Heart left ventricle (tissue), 16 donors: ENCODE data around the gene ARAP3. TPM values are rescaled to one million over a fixed set of nuclear protein-coding genes. Genes with fewer than 3 reads are reported as not detected.

Experiments used
- ATAC-seq, 4 donors: fragments of 200-7000 bp; cut with Tn5 transposase; one replicate each; pipeline ENCODE4 v1.9.1; 2020 to 2022; ENCODE audit warnings: moderate library complexity in 4 of 4, mild to moderate bottlenecking in 3 of 4, moderate number of reproducible peaks in 1 of 4
- DNase-seq, 5 donors: peaks; one replicate each; pipeline ENCODE4 v3.0.0-alpha.2; 2020
- H3K27ac ChIP-seq, 12 donors: fragments of 200-600 bp; sonication (generic) in 4 of 12; one replicate each; pipeline versions ENCODE4 v1.5.0 to v1.8.0; 2016 to 2022; ENCODE audit warnings: mild to moderate bottlenecking in 2 of 12
- H3K27me3 ChIP-seq, 9 donors: fragments of 200-600 bp; sonication (generic) in 2 of 9; one replicate each; pipeline versions ENCODE4 v1.5.1 to v1.8.0; 2016 to 2022; ENCODE audit warnings: mild to moderate bottlenecking in 3 of 9
- H3K36me3 ChIP-seq, 9 donors: fragments of 200-600 bp; sonication (generic) in 2 of 9; one replicate each; pipeline versions ENCODE4 v1.5.0 to v1.8.0; 2018 to 2022; ENCODE audit warnings: mild to moderate bottlenecking in 2 of 9
- H3K4me1 ChIP-seq, 12 donors: fragments of 200-600 bp; sonication (generic) in 4 of 12; one replicate each; pipeline versions ENCODE4 v1.5.0 to v1.8.0; 2016 to 2022; ENCODE audit warnings: mild to moderate bottlenecking in 3 of 12
- H3K4me3 ChIP-seq, 12 donors: fragments of 200-600 bp; sonication (generic) in 4 of 12; one replicate each; pipeline versions ENCODE4 v1.5.0 to v1.8.0; 2017 to 2022; ENCODE audit warnings: mild to moderate bottlenecking in 9 of 12, moderate library complexity in 4 of 12
- H3K9me3 ChIP-seq, 12 donors: fragments of 200-600 bp; sonication (generic) in 4 of 12; one replicate each; pipeline versions ENCODE4 v1.5.0 to v1.8.0; 2016 to 2022; ENCODE audit warnings: mild to moderate bottlenecking in 1 of 12
- CTCF ChIP-seq, 12 donors: fragments of 200-600 bp; sonication (generic) in 4 of 12; IDR thresholded peaks; one replicate each; pipeline versions ENCODE4 v1.5.0 to v1.8.0; 2018 to 2022; ENCODE audit warnings: antibody characterized with exemption in 12 of 12, mild to moderate bottlenecking in 5 of 12
- POLR2A ChIP-seq, 2 donors: fragments of 450-650 bp; IDR thresholded peaks; one replicate each; pipeline ENCODE4 v1.6.1; 2017; ENCODE audit warnings: antibody characterized with exemption in 2 of 2, mild to moderate bottlenecking in 2 of 2, moderate library complexity in 2 of 2
- WGBS, 4 donors: extraction: QIAGEN DNeasy Blood & Tissue Kit in 2 of 4; methylation state at CpG; one replicate each; pipeline versions ENCODE4 v1.1.5 to v1.1.7; 2013 to 2018; 5-methylcytosine and 5-hydroxymethylcytosine counted together
- intact Hi-C, 10 donors: fragments of 100-400 bp; cut with DNase I; formaldehyde crosslinking; loops; one replicate each; pipeline versions ENCODE4 v1.11.1 to v1.14.2; 2022
- polyA plus RNA-seq, 2 donors: library from polyadenylated mRNA; stranded (reverse); fragments of 200-250 nt; gene quantifications; one replicate each; pipeline ENCODE4 v1.2.3, GENCODE V29; 2013
- total RNA-seq, 9 donors: library from RNA; depleted of rRNA in 2 of 9; stranded (reverse); fragments of >200 nt in 2 of 9; fragmentation: NEBNext Ultra II Directional in 3 of 9; extraction: Animal tissue kit (Norgen Biotek cat#: 25700) in 3 of 9; gene quantifications; one replicate each; pipeline versions ENCODE4 v1.1.0 to v1.2.4, GENCODE V29; 2016 to 2023
- donor health status: ischemic (EF 13 %, LVEDD 7.1; RV severe dilation, severe dysfunction).
- donor health status: healthy with polysubstance abuse.
- donor health status: DM: no; HTN: yes; CAD: no.
- donor health status: DM: no; HTN: no; CAD: no.
- donor health status: ischemic (EF 25% LVEDD 6.9; RV normal size, moderate dysfunction).
- donor health status: ischemic (EF 25% LVEDD 5.7; RV mildly dilated, moderate dysfunction).
- donor health status: healthy.
- donor health status: DM: yes; HTN: yes; CAD: no.
- donor health status: ischemic (EF 35%, LVEDD 5.7; RV mildly dilated, moderate dysfunction).
- donor health status: nonischemic (EF 11% LVEDD 7.7; RV severe dilation, severe dysfunction).
- donor health status: DM: yes; HTN: yes; CAD: no.
- donor health status: PGD.
- donor health status: ischemic (EF 29% LVEDD 5.4; RV normal size, mild dysfunction).
- donor health status: nonischemic (EF 23%, LVEDD 6.1; RV moderate dilation, normal function).

ARAP3 gene
- total and polyA plus RNA-seq, 11 donors: 8.9 to 20.5 (median 13.8) TPM

- DNase-seq: no peak
- Histone ChIP-seq H3K27ac (no peak overlapping the region), H3K4me3 (no peak overlapping the region), H3K36me3 (no peaks in the 10 kb centered on the region), H3K9me3 (no peaks in the 10 kb centered on the region), H3K4me1 (peaks cover 0 to 13% (median 2%) of the 10 kb centered on the region in 12 donors), H3K27me3 (peaks cover 0 to 11% (median 0%) of the 10 kb centered on the region in 9 donors)
- intact Hi-C loops: no loop called here
- WGBS, 4 donors: 65 to 71% (median 68%) methylated on average over 13 to 14 of the region's 14 CpGs
- TF ChIP-seq CTCF (IDR thresholded peaks at IDR 0.05): no peak
- no peak for TF ChIP-seq POLR2A (IDR thresholded peaks at IDR 0.05)
- ATAC-seq: no peak
These were observed 33.4 kb upstream of the ARAP3 start for GRCh38 chr5:141715346-141715905.

- ATAC-seq (no peak), DNase-seq (no peak)
- peaks cover 0 to 11% (median 0%) of the 10 kb centered on the region in 9 donors for H3K27me3 ChIP-seq
- intact Hi-C loops: loop anchor here in 2 of 10 donors (5.0 kb wide), 1 partner anchor 33 kb away; no protein-coding TSS in a partner anchor
- H3K27ac ChIP-seq: peak overlapping the region in 1 of 12 donors; percentile 4
- WGBS, 4 donors: 69 to 94% (median 73%) methylated on average over 1 of the region's 1 CpG
- TF ChIP-seq POLR2A (IDR thresholded peaks at IDR 0.05) (no peak), CTCF (IDR thresholded peaks at IDR 0.05) (no peak)
- no peaks in the 10 kb centered on the region for H3K36me3 ChIP-seq
- no peaks in the 10 kb centered on the region for H3K9me3 ChIP-seq
- peaks cover 0 to 13% (median 2%) of the 10 kb centered on the region in 12 donors for H3K4me1 ChIP-seq
- no peak overlapping the region for H3K4me3 ChIP-seq
These were observed 32.7 kb upstream of the ARAP3 start for GRCh38 chr5:141714542-141715310.

- DNase-seq (no peak), ATAC-seq (peak in 3 of 4 donors; percentile 28 to 69 (median 60))
- no peaks in the 10 kb centered on the region for H3K36me3 ChIP-seq
- peaks cover 0 to 13% (median 2%) of the 10 kb centered on the region in 12 donors for H3K4me1 ChIP-seq
- WGBS, 4 donors: 58 to 66% (median 59%) methylated on average over 7 of the region's 7 CpGs
- H3K27ac ChIP-seq: peak overlapping the region in 1 of 12 donors; percentile 4
- intact Hi-C loops: loop anchor here in 2 of 10 donors (5.0 kb wide), 1 partner anchor 34 kb away; no protein-coding TSS in a partner anchor
- peaks cover 0 to 11% (median 0%) of the 10 kb centered on the region in 9 donors for H3K27me3 ChIP-seq
- no peak for TF ChIP-seq CTCF (IDR thresholded peaks at IDR 0.05)
- no peak for TF ChIP-seq POLR2A (IDR thresholded peaks at IDR 0.05)
- no peaks in the 10 kb centered on the region for H3K9me3 ChIP-seq
- H3K4me3 ChIP-seq: no peak overlapping the region
These were observed 31.7 kb upstream of the ARAP3 start for GRCh38 chr5:141713616-141714309.

- no peaks in the 10 kb centered on the region for H3K36me3 ChIP-seq
- WGBS, 4 donors: 93 to 95% (median 94%) methylated on average over 6 of the region's 6 CpGs
- H3K27me3 ChIP-seq: peaks cover 0 to 3% (median 0%) of the 10 kb centered on the region in 9 donors
- H3K9me3 ChIP-seq: no peaks in the 10 kb centered on the region
- intact Hi-C loops: loop anchor here in 2 of 10 donors (5.0 kb wide), 1 partner anchor 36 kb away; no protein-coding TSS in a partner anchor
- TF ChIP-seq POLR2A (IDR thresholded peaks at IDR 0.05) (no peak), CTCF (IDR thresholded peaks at IDR 0.05) (no peak)
- no peak for DNase-seq
- H3K27ac ChIP-seq: no peak overlapping the region
- peaks cover 0 to 13% (median 2%) of the 10 kb centered on the region in 12 donors for H3K4me1 ChIP-seq
- no peak overlapping the region for H3K4me3 ChIP-seq
- no peak for ATAC-seq
These were observed 29.7 kb upstream of the ARAP3 start for GRCh38 chr5:141711687-141712086.
